RWPE2 (cell line): ENCODE results near the gene PCARE.

Experiments used
- ATAC-seq: fragments of 200-7000 bp; cut with Tn5 transposase; 3 replicates; pipeline ENCODE4 v1.9.1; 2021; ENCODE audit warnings: low read depth
- DNase-seq: peaks from one replicate; pipeline ENCODE4 v3.0.0-alpha.2; 2020; ENCODE audit warnings: low spot score
- H3K27ac ChIP-seq: fragments of 450-650 bp; 2 replicates; pipeline ENCODE4 v1.5.1; 2017; ENCODE audit warnings: mild to moderate bottlenecking; ENCODE audit not compliant: poor library complexity, severe bottlenecking
- H3K27me3 ChIP-seq: fragments of 250-450 bp; sonication (Bioruptor Pico); 2 replicates; pipeline ENCODE4 v1.5.1; 2021; ENCODE audit warnings: mild to moderate bottlenecking, moderate library complexity; ENCODE audit not compliant: insufficient read depth, poor library complexity, severe bottlenecking
- H3K36me3 ChIP-seq: fragments of 250-450 bp; sonication (Bioruptor Pico); 2 replicates; pipeline ENCODE4 v1.5.1; 2020; ENCODE audit warnings: low read depth, mild to moderate bottlenecking, moderate library complexity
- H3K4me1 ChIP-seq: fragments of 250-450 bp; sonication (Bioruptor Pico); 2 replicates; pipeline ENCODE4 v1.5.1; 2021; ENCODE audit warnings: mild to moderate bottlenecking, moderate library complexity; ENCODE audit not compliant: insufficient read depth, poor library complexity, severe bottlenecking
- H3K4me3 ChIP-seq: fragments of 250-450 bp; sonication (Bioruptor Pico); 2 replicates; pipeline ENCODE4 v1.5.1; 2021; ENCODE audit warnings: mild to moderate bottlenecking, moderate library complexity; ENCODE audit not compliant: severe bottlenecking
- H3K9me3 ChIP-seq: fragments of 250-450 bp; sonication (Bioruptor Pico); 2 replicates; pipeline ENCODE4 v1.5.1; 2021; ENCODE audit warnings: mild to moderate bottlenecking, moderate library complexity; ENCODE audit not compliant: severe bottlenecking
- CTCF ChIP-seq: fragments of 450-650 bp; IDR thresholded peaks from one replicate; pipeline ENCODE4 v1.5.1; 2017; ENCODE audit warnings: mild to moderate bottlenecking, moderate library complexity; ENCODE audit not compliant: poor library complexity, severe bottlenecking

Gene PCARE

GRCh38 chr2:29068513-29068912 lies 5.8 kb downstream of the PCARE start:
- Histone ChIP-seq H3K4me1 (peaks cover 41% of the 10 kb centered on the region), H3K4me3 (no peak overlapping the region), H3K27ac (peak overlapping the region; percentile 33), H3K27me3 (no peaks in the 10 kb centered on the region), H3K9me3 (no peaks in the 10 kb centered on the region), H3K36me3 (no peaks in the 10 kb centered on the region)
- peak; percentile 86 for ATAC-seq
- no peak for TF ChIP-seq CTCF
- DNase-seq, result peak; percentile 88

GRCh38 chr2:29066997-29067605 lies 7.2 kb downstream of the PCARE start:
- ATAC-seq (peak; percentile 57), DNase-seq (no peak)
- no peaks in the 10 kb centered on the region for H3K36me3 ChIP-seq
- TF ChIP-seq CTCF, result no peak
- no peak overlapping the region for H3K4me3 ChIP-seq
- H3K27ac ChIP-seq, result peak overlapping the region; percentile 33
- no peaks in the 10 kb centered on the region for H3K9me3 ChIP-seq
- H3K27me3 ChIP-seq, result no peaks in the 10 kb centered on the region
- peaks cover 41% of the 10 kb centered on the region for H3K4me1 ChIP-seq

- no peaks in the 10 kb centered on the region for H3K9me3 ChIP-seq
- DNase-seq, result no peak
- H3K27me3 ChIP-seq, result no peaks in the 10 kb centered on the region
- no peak; the same call in 2 of the 3 replicates for ATAC-seq
- H3K27ac ChIP-seq, result peak overlapping the region; percentile 33
- TF ChIP-seq CTCF, result no peak
- H3K36me3 ChIP-seq, result no peaks in the 10 kb centered on the region
- peaks cover 41% of the 10 kb centered on the region for H3K4me1 ChIP-seq
- H3K4me3 ChIP-seq, result no peak overlapping the region
These were observed 8.0 kb downstream of the PCARE start for GRCh38 chr2:29066271-29066860.

- no peaks in the 10 kb centered on the region for H3K27me3 ChIP-seq
- TF ChIP-seq CTCF, result no peak
- no peak for ATAC-seq
These were observed 9.1 kb downstream of the PCARE start for GRCh38 chr2:29065068-29065811.

GRCh38 chr2:29064746-29065067 lies 9.6 kb downstream of the PCARE start:
- Histone ChIP-seq H3K36me3 (no peaks in the 10 kb centered on the region), H3K9me3 (no peaks in the 10 kb centered on the region), H3K4me3 (no peak overlapping the region), H3K4me1 (peaks cover 41% of the 10 kb centered on the region), H3K27ac (no peak overlapping the region), H3K27me3 (no peaks in the 10 kb centered on the region)
- DNase-seq (no peak), ATAC-seq (no peak)
- no peak for TF ChIP-seq CTCF

More at GRCh38 chr2:29065068-29065811, 9.1 kb downstream of the PCARE start:
- no peak overlapping the region for H3K27ac ChIP-seq
- H3K36me3 ChIP-seq, result no peaks in the 10 kb centered on the region
- H3K4me1 ChIP-seq, result peaks cover 41% of the 10 kb centered on the region
- no peak for DNase-seq
- H3K9me3 ChIP-seq, result no peaks in the 10 kb centered on the region
- no peak overlapping the region for H3K4me3 ChIP-seq
